Stimulated activated CD4-positive, alpha-beta T cell treated with anti-CD3 and anti-CD28 coated beads, Interleukin-4, amount 100 ng/mL, for 24 hours (primary cell): Measurements from ENCODE around the gene MXRA8.

Source experiments
- DNase-seq: peaks from one replicate; pipeline ENCODE4 v3.0.0-alpha.2; 2020

MXRA8 gene

DNA sequence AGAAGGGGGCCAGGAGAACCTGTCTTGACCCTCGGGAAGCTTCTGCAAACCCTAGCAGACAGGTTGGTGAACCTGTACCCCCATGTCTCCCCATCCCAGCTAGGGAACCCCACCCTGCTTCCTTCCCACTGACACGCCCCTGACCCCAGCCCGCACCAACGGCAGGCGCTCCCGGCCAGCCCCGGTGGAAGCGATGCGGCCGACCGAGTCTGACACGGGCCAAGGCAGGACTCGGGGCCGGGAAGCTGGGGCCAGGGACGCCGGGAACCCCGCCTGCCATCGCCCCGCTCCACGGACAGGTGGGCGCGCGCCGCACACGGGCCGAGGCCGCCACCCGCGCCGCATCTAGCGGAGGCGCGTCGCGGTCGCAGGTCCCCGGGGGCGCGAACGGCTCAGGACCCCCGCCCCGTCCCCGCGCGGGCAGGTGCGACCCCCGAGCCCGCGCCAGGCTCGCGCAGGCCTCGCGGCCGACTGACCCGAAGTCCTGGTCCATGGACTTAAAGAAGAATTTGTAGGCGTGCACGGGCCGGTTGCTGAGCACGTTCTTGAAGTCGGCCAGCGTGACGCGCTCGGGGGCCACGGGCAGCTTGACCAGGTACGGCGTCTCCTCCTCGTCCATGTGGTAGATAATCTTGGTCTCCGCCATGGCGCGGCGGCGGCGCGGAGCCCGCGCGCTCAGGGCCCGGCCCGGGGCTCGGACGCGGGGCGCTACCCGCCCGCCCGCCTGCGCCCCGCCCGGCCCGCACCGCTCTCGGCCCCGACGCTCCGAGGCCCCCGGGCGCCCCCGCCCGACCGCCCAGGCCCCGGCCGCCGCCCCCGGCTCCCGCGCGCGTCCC, 9.7 kb downstream of the MXRA8 start:
- DNase-seq, result no peak

DNA sequence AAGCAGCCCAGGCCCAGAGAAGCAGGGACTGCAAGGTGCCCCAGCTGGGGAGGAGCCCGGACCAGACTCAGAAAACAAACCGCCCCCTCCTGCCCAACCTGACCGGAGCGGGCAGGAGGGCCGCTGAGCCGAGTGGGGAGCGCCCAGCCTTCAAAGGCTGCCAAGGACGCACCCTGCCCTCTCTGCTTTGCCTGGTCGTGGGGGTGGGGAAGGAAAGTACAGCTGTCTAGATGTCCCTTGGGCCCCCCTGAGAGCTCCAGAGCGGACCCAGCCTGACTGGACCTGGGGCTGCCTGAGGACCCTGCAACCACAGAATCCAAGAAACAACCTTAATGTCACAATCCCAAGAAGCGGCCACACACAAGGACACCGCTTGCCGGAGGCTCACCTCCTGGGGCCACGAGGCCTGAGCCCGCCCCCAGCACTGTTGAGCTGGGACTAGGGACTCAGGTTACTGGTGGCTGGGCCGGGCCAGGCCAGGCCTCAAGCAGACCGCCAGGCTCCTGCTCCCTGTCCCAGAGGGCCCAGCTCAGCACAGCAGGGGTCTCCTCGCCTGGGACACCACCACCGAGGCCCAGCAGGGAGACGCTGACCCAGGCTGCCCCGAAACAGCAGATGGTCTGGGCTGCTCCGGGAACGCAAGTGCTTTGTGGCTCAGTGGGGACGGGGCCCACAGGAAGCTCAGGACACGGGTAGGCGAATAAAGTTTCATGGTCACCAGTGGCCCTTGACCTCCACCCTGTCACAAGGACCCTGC, 10.5 kb downstream of the MXRA8 start:
- no peak for DNase-seq

DNA sequence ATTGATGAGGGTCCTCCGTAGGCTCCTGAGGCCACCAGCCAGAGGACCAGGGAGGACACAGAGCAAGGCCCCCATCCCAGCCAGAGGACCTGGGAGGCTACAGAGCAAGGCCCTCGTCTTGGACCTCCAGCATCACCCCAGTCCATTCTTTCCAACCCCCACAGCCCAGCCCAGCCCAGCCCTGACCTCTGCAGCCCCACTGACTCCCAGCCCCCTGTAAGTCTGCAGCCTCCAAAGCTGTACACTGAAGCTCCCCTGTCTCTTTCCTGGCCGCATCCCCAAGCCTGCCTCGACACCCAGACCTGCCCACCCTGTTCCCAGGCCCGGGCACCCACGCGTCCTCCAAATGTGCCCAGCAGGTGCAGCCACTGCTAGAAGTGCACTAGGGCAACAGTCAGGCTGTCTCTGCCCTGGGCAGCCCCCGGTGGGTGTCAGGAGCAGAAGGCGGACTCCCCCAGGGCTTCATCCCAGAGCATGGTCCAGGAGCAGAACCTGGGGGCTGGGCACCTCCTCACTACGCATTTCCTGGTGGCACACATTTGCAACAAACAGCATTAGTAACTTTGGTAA, 11.2 kb downstream of the MXRA8 start:
- DNase-seq, result no peak

DNA sequence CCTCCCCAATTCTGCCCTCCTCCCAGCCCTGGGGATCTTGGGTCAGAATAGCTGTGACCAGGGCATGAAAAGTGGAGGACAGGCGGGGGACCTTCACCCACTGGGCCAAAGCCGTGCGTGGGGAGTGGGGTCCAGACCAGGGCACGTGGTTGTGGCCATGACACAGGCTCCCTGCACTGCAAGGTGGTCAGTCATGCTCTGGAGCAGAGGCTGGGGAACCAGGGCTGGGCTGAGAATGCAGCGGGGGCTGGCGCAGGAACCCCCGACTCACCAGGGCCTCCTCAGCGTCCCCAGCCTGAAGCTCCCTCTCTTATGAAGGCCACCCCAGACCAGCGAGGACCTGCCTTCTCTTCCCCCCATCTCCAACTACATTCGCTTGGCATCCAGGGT, 11.9 kb downstream of the MXRA8 start:
- no peak for DNase-seq

DNA sequence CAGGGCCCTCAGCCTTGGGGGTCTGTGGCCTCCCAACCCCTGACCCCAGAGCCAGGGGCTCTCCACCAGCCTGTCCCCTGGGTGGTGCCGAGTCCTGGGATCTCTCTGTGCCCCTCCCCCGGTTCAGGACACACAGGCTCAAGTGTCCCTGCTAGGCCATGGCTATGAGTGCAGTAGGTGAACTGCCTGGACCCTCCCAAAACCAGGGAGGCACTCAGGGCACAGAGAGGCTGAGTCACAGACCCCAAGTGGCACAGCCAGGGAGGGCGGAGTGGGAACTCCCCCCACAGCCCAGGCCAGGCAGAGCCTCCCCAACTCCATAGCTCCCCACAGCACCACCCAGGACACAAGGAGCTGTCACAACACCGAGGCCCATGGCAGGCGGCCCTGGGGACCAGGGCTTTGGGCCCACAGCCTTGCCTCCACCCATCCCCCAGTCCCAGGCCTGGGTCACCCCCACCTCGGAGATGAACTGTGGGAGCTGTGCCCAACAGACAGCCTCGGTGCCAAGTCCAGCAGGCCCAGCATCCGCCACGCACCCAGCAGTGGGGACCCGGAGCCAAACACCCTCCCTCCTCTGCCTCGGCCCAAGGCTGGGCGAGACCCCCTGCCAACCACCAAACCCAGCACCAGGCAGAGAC, 12.4 kb downstream of the MXRA8 start:
- DNase-seq, result no peak

DNA sequence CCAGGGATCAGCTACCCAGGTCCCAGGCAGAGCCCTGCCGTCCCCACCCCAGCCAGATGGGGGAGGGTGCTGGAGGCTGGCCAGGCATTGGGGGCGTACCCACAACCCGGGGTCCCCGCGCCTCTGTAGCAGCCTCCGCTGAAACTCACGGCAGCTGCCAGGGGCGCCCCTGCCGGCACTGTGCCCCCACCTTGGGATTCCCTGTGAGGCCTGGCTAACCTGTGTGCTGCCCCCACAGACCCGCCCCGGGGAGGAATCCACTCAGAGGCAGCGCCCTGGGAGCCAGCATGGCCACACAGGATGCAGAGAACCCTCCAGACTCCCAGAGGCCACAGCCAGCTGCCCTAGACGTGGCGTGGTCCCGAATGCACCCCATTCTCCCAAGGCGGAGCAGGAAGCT, 13.0 kb downstream of the MXRA8 start:
- no peak for DNase-seq

DNA sequence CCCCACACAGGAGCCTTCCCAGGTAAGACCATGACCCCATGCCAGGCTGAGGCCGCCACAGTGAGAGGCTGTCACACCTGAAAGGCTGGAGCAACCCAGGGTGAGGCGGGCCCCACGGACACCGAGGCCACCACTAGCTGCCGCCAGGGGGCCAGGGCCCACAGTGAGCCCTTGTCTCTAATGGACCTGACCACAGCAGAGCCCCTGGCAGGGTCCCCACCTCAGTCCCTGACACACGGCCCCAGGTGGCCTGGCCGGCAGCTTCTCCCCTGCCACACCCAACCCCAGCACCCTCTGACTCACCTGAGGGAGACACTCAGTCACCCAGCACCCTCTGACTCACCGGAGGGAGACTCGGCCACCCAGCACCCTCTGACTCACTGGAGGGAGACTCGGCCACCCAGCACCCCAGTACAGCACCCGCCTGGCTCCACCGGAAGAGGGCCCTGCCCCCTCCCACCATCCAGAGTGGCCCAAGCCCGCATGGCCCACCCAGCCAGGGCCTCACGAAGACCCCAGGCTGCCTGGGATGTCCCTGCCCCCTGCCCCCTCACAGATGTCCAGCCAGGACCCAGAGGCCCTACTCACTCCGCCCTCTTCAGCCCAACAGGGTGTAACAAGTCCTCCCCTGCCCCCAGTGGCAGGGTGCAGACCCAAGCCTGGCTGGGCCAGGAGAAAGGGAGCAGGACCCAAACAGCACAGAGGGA, 13.5 kb downstream of the MXRA8 start:
- DNase-seq, result peak; percentile 67

DNA sequence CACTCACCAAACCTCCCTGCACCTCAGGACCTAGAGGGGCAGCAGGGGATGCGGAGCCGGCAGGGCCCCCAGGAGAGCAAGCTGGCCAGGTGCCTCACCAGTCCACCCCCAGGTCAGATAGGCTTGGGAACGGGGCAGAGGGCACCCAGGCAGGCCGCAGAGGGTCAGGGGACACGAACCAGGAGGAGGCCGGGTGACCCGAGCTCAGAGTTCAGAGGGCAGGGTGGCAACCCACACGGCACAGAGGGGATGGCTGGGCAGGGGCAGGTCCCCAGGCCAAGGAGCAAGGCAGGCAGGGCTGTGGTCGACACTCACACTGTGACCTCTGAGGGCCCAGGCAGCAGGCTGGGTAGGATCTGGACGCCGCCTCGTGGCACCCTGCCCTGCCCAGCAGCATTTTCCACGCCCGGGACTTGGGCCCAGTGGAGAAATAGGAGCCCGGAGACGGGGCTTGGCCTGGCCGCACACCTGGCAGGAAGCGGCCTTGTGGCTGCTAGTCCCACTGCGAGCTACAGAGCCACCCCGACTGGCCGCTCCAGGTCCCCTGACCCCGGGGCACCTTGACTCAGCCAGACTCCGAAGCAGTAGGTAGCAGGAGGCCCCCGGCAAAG, 14.4 kb downstream of the MXRA8 start:
- DNase-seq, result no peak

DNA sequence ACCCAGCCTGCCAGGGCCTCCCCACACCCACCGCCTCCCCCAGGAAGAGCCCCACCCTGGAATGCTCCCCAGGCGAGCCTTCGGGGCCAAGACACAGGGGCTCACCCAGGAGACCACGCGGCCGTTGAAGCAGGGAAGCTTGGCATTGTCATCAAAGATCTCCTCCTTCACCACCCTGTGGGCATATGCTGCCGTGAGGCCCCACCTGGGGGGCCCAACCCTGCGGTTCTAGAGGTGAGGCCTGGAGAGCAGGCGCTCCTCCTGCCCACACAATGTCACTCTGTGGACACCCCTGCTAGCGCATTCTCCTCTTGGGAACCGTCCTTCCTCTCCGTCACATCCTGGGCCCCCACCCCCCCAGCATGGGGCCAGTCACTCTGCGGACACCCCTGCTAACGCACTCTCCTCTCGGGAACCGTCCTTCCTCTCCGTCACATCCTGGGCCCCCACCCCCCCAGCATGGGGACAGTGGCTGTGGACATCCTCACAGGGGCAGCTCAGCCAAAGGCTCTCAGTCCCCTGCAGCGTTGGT, 15.7 kb downstream of the MXRA8 start:
- DNase-seq, result no peak

DNA sequence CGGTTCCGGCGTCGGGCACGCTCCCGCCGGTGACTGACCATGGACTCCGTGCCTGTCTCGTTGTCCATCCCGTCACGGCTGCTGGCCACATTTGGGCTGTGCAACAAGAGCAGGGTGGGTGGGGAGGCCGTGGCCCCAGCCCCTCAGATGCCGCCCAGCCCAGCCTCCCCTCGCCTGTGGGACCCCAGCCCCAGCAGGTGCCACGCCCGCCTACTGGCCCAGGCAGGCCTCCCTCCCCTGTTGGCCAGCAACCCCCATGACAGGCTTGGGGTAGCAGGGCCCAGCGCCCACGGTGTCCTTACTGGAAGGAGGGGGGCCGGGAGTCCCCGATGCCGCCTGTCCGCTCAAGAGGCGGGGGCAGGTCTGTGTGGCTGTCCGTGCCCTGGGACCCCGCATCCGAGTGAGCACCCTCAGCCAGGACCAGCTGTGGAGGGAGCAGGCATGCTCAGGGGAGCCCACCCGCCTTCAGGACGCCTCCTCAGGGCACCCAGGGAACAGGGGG, 16.2 kb downstream of the MXRA8 start:
- DNase-seq, result no peak

DNA sequence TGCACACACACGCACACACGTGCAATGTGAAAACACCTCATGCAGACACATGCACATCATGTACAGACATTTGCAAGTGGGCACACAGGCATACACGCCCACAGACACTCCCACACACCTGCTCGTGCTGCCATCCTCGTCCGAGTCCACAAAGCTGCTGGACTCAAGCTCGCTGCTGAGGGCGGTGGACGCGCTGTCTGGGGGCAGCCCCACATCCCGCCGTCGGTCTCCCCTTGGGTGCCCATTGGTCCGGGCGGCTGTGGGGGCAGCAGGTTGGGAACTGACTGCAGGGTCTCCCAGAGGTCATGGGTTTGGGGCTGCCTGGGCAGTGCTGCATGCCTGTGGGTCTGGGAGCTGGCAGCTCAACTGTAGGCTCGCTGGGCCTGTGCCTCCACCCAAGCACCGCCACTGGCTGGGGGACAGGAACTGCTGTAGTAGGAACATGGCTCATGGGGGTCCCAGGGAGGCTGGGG, 16.8 kb downstream of the MXRA8 start:
- no peak for DNase-seq

DNA sequence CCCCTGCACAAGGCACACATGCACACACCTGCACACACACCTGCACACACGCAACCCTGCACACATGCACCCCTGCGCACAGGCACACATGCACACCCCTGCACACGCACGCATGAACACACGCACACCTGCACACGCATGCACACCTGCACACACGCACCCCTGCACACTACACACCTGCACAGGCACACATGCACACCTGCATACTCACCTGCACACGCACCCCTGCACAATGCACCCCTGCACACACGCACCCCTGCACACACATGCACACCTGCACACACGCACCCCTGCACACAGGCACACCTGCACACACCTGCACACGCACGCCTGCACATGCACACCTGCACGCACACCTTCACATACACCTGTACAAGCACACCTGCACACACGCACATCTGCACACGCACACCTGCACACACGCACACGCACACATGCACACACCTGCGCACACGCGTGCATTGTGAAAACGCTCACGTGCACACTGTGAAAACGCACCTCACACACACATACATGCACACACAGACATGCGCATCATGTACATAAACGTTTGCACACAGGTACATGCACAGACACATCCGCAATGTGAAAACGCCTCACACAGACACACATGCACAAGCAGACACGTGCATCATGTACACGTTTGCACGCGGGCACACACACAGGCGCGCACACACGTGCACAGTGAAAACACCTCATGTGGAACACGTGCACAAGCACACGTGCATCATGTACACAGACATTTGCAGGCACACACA, 17.4 kb downstream of the MXRA8 start:
- DNase-seq, result no peak

DNA sequence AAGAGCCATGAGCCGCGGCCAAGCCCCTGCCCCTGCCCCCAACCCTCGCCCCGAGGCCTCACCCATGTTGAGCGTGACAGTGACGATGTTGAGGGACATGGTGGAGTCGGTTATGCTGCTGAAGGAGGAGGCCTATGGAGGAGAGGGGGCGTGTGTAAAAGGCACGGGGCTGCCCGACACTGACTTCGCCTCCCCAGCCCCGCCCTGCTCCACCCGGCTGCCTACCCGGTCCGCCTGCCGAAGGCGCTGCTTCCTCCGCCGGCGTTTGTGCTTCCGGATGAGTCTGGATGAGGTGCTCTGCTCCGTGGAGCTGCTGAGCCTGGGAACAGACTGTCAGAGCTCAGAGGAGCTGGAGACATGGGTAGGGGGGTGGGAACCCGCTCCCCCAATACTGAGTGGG, 18.2 kb downstream of the MXRA8 start:
- DNase-seq, result no peak

DNA sequence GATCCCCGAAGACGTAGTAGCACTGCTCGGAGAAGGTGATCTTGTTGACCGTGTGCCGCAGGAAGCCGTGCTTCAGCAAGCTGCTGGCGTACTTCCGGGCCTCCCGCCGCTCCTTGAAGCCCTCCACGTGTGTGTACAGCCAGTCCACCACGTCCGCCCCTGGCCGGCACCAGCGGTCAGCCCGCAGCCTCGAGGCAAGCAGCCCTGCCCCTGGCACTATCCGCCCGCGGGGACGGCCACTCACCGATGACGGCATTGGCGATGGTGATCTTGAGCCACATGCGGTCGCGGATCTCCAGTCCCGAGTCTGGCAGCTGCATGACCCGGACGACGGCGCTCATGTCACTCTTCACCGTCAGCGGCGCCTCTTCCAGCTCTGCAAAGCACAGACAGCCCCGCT, 20.1 kb downstream of the MXRA8 start:
- DNase-seq, result no peak

DNA sequence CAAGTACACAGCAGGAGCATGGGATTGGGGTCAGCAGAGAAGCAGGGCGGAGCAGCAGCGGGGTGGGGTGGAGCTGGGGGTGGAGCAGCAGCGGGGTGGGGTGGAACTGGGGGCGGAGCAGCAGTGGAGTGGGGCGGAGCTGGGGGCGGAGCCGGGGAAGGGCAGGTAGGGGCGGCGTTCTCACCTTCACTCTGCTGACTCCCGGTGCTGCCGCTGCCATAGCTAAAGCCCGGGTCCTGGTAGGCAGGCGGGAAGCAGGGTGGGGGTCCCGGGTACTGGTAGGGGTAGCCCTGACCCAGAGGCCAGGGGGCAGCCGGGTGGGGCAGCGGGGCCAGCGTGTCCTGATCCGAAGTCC, 20.6 kb downstream of the MXRA8 start:
- DNase-seq, result peak; percentile 31

DNA sequence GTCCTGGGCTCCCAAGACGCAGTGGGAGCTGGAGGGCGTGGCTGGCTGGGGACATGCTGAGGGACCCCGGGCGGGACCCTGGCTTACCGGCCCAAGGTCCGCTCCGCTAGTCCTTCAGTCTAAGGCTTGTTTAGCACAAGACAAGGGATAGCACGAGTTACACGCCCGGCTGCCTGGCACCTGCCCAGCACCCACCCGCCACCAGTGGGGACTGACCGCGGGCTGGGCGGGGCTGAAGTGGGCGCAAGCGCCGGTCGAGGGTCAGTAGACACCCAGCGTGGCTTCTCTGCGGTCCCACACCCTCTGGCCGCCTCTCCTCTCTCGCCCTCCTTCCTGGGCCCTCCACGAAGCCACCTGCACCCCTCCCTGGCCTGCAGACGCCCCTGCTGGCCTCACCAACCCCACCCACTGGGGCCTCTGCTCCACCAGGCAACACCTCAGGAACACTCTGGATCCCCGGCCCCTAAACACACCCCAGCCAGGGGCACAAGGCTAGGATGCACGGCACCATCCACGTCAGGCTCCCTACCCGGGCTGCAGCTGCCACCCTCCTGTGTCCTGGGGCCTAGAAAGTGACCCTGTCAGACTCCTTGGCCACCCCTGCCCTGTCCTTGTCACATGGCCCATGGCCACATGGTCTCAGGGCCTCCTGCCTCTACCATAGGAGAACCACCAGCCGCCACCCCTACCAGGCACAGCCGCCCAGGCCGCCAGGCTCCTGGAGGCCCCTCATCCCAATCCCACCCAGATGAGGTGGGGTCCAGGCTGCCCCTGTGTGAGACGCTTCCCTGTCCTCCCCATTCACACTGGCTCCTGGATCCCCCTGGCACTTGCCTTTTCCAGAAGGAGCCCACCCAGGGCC, 21.2 kb downstream of the MXRA8 start:
- DNase-seq, result no peak

DNA sequence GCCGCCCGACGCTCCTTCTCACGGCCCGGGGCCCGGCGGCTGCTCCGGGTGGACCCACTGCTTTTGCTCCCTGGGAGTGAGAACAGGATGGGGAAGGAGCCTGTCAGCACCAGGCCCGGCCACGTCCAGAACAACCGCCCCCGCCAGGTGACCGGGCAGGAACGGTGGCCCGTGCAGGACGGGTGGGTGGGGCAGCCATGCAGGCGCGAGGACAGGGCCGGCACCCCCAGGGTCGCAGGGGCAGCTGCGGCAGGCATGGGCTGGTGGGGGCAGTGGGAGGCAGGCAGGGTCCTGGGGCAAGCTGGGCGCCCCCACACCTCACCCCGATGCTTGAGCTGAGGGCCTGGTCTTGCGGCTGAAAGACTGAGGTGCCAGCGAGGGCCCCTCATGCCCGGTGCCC, 21.9 kb downstream of the MXRA8 start:
- DNase-seq, result no peak

DNA sequence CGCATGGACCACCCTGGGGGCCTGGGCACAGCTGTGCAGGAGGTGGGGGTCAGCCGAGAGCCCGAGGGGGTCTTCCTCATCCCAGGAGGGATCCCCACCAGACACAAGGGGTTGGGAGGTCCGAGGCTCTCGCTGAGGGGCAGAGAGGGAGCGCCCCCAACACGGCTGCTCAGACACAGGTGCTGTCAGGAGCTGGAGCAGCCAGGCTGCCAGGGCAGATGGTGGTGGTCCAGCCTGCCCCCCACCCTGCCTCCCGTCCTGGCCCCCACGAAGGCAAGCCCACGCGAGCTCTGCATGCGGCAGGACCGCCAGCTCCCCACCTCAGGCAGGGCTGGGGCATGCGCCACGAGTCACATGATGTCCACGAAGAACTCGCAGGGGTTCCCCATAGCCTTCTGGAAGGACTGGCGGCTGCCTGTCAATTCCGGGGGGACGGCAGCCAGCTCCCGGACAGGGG, 22.5 kb downstream of the MXRA8 start:
- DNase-seq, result no peak

DNA sequence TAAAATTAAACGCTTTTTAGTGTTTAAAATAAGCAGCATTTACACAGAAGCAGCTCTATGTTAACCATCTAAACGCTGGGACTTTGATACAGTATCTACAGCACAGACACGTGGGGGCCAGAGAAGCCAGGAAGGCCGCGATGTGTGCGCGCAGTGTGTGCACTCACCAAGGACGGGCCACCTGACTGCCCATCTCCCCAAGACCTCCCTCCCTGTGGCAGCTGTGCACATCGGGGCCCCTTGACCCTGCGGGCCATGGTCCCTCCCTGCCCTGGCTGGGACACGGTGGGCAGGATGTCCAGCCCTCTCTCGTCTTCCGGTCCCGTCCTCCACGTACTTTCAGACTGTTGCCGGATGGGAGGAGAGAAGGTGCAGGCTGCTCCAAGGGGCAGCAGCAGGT, 23.1 kb downstream of the MXRA8 start:
- no peak for DNase-seq

DNA sequence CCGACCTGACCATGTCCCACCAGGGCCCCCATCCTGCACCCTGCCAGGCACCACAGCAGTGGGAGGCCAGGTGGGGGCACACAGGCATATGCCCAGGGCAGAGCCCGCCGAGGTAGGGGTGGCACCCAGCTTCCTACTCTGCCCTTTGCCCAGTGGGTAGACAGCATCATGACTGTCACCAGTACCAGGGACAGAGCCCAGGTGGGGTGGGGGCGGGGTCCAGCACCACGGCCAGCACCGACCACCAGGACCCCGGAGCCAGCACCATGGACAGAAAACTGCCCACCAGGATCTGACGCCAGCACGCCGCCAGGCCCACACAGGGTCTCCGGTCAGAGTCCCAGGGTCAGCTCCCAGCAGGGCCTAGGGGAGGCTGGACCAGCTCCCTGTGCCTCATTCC, 23.5 kb downstream of the MXRA8 start:
- no peak for DNase-seq
